ENCODE results near the gene YAF2. TPM values are rescaled to one million over a fixed set of nuclear protein-coding genes. Genes with fewer than 3 reads are reported as not detected.

Gene YAF2
- 10 to 100 TPM; 14.9 to 34.0 (median 29.4) TPM for total RNA-seq

- ATAC-seq (replicated peaks in 6 of 8), result peak; percentile 84 to 94 (median 90)
- H3K4me3 ChIP-seq, result peak within 1 kb of the TSS; percentile 82 to 96 (median 91)
- WGBS, 10 experiments, result 7 to 95% (median 22%) methylated on average over 1 to 15 of the region's 69 CpGs; no CpG with 5 or more reads in 4 of the 10 experiments
- in situ Hi-C loops (cut with MboI; ENCODE audit: low pct_unique_long_range_greater_than_20kb in 2 of 9, low sequenced_read_pairs in 9 of 9, unreplicated experiment in 9 of 9), result no loop called here
- peaks cover 10 to 23% of the 10 kb centered on the region in 2 donors for H3K4me1 ChIP-seq (replicated peaks in 1 of 2)
- H3K27ac ChIP-seq, result peak within 1 kb of the TSS; percentile 92 to 95
Measured at GRCh38 chr12:42238240-42239140, at the start of gene YAF2. TSS of gene YAF2 (minus strand) at chr12:42238248. CDS start at chr12:42238180, 68 bp downstream.

- H3K4me3 ChIP-seq, result no peak overlapping the region
- in situ Hi-C loops (cut with MboI; ENCODE audit: low pct_unique_long_range_greater_than_20kb in 2 of 9, low sequenced_read_pairs in 9 of 9, unreplicated experiment in 9 of 9), result no loop called here
- ATAC-seq (replicated peaks in 6 of 8), result no peak
- 80 to 100% (median 90%) methylated on average over 1 to 6 of the region's 26 CpGs; no CpG with 5 or more reads in 5 of the 10 experiments for WGBS, 10 experiments
- peaks cover 2 to 6% of the 10 kb centered on the region in 2 donors for H3K4me1 ChIP-seq (replicated peaks in 1 of 2)
- no peak overlapping the region for H3K27ac ChIP-seq
Measured at GRCh38 chr12:42286741-42287140, 48.7 kb upstream of the YAF2 start.

- H3K4me3 ChIP-seq, result no peak overlapping the region
- in situ Hi-C loops (cut with MboI; ENCODE audit: low pct_unique_long_range_greater_than_20kb in 2 of 9, low sequenced_read_pairs in 9 of 9, unreplicated experiment in 9 of 9), result no loop called here
- H3K4me1 ChIP-seq (replicated peaks in 1 of 2), result peaks cover 2 to 6% of the 10 kb centered on the region in 2 donors
- H3K27ac ChIP-seq, result no peak overlapping the region
- WGBS, 10 experiments, result 90 to 100% (median 96%) methylated on average over 2 of the region's 2 CpGs; no CpG with 5 or more reads in 1 of the 10 experiments
- ATAC-seq (replicated peaks in 6 of 8), result no peak
Measured at GRCh38 chr12:42285431-42285830, 47.4 kb upstream of the YAF2 start.

GRCh38 chr12:42284876-42285275, 46.8 kb upstream of the YAF2 start:
- 25 to 100% (median 90%) methylated on average over 1 to 2 of the region's 2 CpGs for WGBS, 10 experiments
- Histone ChIP-seq H3K27ac (no peak overlapping the region), H3K4me1 (replicated peaks in 1 of 2) (peaks cover 2 to 6% of the 10 kb centered on the region in 2 donors), H3K4me3 (no peak overlapping the region)
- ATAC-seq (replicated peaks in 6 of 8), result no peak
- in situ Hi-C loops (cut with MboI; ENCODE audit: low pct_unique_long_range_greater_than_20kb in 2 of 9, low sequenced_read_pairs in 9 of 9, unreplicated experiment in 9 of 9), result no loop called here

GRCh38 chr12:42284157-42284556, 46.1 kb upstream of the YAF2 start:
- Histone ChIP-seq H3K4me1 (replicated peaks in 1 of 2) (peaks cover 2 to 6% of the 10 kb centered on the region in 2 donors), H3K4me3 (no peak overlapping the region), H3K27ac (no peak overlapping the region)
- ATAC-seq (replicated peaks in 6 of 8), result no peak
- in situ Hi-C loops (cut with MboI; ENCODE audit: low pct_unique_long_range_greater_than_20kb in 2 of 9, low sequenced_read_pairs in 9 of 9, unreplicated experiment in 9 of 9), result no loop called here
- WGBS, 10 experiments, result 0 to 100% (median 80%) methylated on average over 1 of the region's 1 CpG; no CpG with 5 or more reads in 3 of the 10 experiments

- H3K27ac ChIP-seq, result no peak overlapping the region
- ATAC-seq (replicated peaks in 6 of 8), result no peak
- in situ Hi-C loops (cut with MboI; ENCODE audit: low pct_unique_long_range_greater_than_20kb in 2 of 9, low sequenced_read_pairs in 9 of 9, unreplicated experiment in 9 of 9), result no loop called here
- H3K4me1 ChIP-seq (replicated peaks in 1 of 2), result peaks cover 2 to 6% of the 10 kb centered on the region in 2 donors
- no peak overlapping the region for H3K4me3 ChIP-seq
Measured at GRCh38 chr12:42283739-42284138, 45.7 kb upstream of the YAF2 start.

- WGBS, 10 experiments, result 0 to 95% (median 48%) methylated on average over 1 to 2 of the region's 2 CpGs
- no peak overlapping the region for H3K27ac ChIP-seq
- ATAC-seq (replicated peaks in 6 of 8), result no peak
- H3K4me3 ChIP-seq, result no peak overlapping the region
- H3K4me1 ChIP-seq (replicated peaks in 1 of 2), result peaks cover 2 to 6% of the 10 kb centered on the region in 2 donors
- in situ Hi-C loops (cut with MboI; ENCODE audit: low pct_unique_long_range_greater_than_20kb in 2 of 9, low sequenced_read_pairs in 9 of 9, unreplicated experiment in 9 of 9), result no loop called here
Measured at GRCh38 chr12:42282294-42282693, 44.2 kb upstream of the YAF2 start.

- Histone ChIP-seq H3K4me3 (no peak overlapping the region), H3K27ac (no peak overlapping the region), H3K4me1 (replicated peaks in 1 of 2) (peaks cover 2 to 6% of the 10 kb centered on the region in 2 donors)
- in situ Hi-C loops (cut with MboI; ENCODE audit: low pct_unique_long_range_greater_than_20kb in 2 of 9, low sequenced_read_pairs in 9 of 9, unreplicated experiment in 9 of 9), result no loop called here
- ATAC-seq (replicated peaks in 6 of 8), result peak in 1 of 8 experiments; percentile 33
- WGBS, 10 experiments, result 0 to 90% (median 23%) methylated on average over 1 to 2 of the region's 3 CpGs; no CpG with 5 or more reads in 3 of the 10 experiments
Measured at GRCh38 chr12:42281844-42282243, 43.8 kb upstream of the YAF2 start.

GRCh38 chr12:42281278-42281677, 43.2 kb upstream of the YAF2 start:
- ATAC-seq (replicated peaks in 6 of 8), result no peak
- H3K4me1 ChIP-seq (replicated peaks in 1 of 2), result peaks cover 2 to 6% of the 10 kb centered on the region in 2 donors
- in situ Hi-C loops (cut with MboI; ENCODE audit: low pct_unique_long_range_greater_than_20kb in 2 of 9, low sequenced_read_pairs in 9 of 9, unreplicated experiment in 9 of 9), result no loop called here
- WGBS, 10 experiments, result 0 to 100% (median 55%) methylated on average over 1 to 2 of the region's 3 CpGs; no CpG with 5 or more reads in 3 of the 10 experiments
- H3K27ac ChIP-seq, result no peak overlapping the region
- no peak overlapping the region for H3K4me3 ChIP-seq

- ATAC-seq (replicated peaks in 6 of 8), result peak in 5 of 8 experiments; percentile 51 to 100 (median 63)
Measured at GRCh38 chr12:42278128-42278510, 40.1 kb upstream of the YAF2 start.

GRCh38 chr12:42277396-42278127, 39.5 kb upstream of the YAF2 start:
- ATAC-seq (replicated peaks in 6 of 8), result no peak
- H3K27ac ChIP-seq, result no peak overlapping the region
- in situ Hi-C loops (cut with MboI; ENCODE audit: low pct_unique_long_range_greater_than_20kb in 2 of 9, low sequenced_read_pairs in 9 of 9, unreplicated experiment in 9 of 9), result no loop called here
- no peak overlapping the region for H3K4me3 ChIP-seq
- peaks cover 2 to 6% of the 10 kb centered on the region in 2 donors for H3K4me1 ChIP-seq (replicated peaks in 1 of 2)
- WGBS, 10 experiments, result 0 to 100% (median 80%) methylated on average over 1 to 6 of the region's 6 CpGs

More at GRCh38 chr12:42278128-42278510, 40.1 kb upstream of the YAF2 start:
- Histone ChIP-seq H3K27ac (no peak overlapping the region), H3K4me1 (replicated peaks in 1 of 2) (peaks cover 2 to 6% of the 10 kb centered on the region in 2 donors), H3K4me3 (no peak overlapping the region)
- in situ Hi-C loops (cut with MboI; ENCODE audit: low pct_unique_long_range_greater_than_20kb in 2 of 9, low sequenced_read_pairs in 9 of 9, unreplicated experiment in 9 of 9), result no loop called here

- in situ Hi-C loops (cut with MboI; ENCODE audit: low pct_unique_long_range_greater_than_20kb in 2 of 9, low sequenced_read_pairs in 9 of 9, unreplicated experiment in 9 of 9), result no loop called here
- Histone ChIP-seq H3K27ac (no peak overlapping the region), H3K4me1 (replicated peaks in 1 of 2) (no peaks in the 10 kb centered on the region), H3K4me3 (no peak overlapping the region)
- 21 to 100% (median 75%) methylated on average over 1 to 4 of the region's 4 CpGs; no CpG with 5 or more reads in 3 of the 10 experiments for WGBS, 10 experiments
- no peak for ATAC-seq (replicated peaks in 6 of 8)
Measured at GRCh38 chr12:42275499-42275898, 37.5 kb upstream of the YAF2 start.

- Histone ChIP-seq H3K4me1 (replicated peaks in 1 of 2) (no peaks in the 10 kb centered on the region), H3K27ac (no peak overlapping the region), H3K4me3 (no peak overlapping the region)
- 100% methylated on average over 1 of the region's 21 CpGs; no CpG with 5 or more reads in 9 of the 10 experiments for WGBS, 10 experiments
- in situ Hi-C loops (cut with MboI; ENCODE audit: low pct_unique_long_range_greater_than_20kb in 2 of 9, low sequenced_read_pairs in 9 of 9, unreplicated experiment in 9 of 9), result no loop called here
- ATAC-seq (replicated peaks in 6 of 8), result no peak
Measured at GRCh38 chr12:42273706-42274105, 35.7 kb upstream of the YAF2 start.
